Cerebellar nuclear complex (tissue), 1 donor: ENCODE data around the gene ASGR1.
A peak's percentile ranks its signal among the peaks of the same experiment; 100 is the strongest.
"Not testable (repeated sequence)": the region's sequence is repeated elsewhere in the genome, so short reads cannot be mapped to it uniquely, and the experiment has no call there.

ENCODE experiments used
- DNase-seq, 2 experiments: peaks; one replicate each; lab custom pipeline; 2025; lab: John Stamatoyannopoulos, UW

Gene ASGR1

GRCh38 chr17:7191069-7191468 lies 11.9 kb upstream of the ASGR1 start:
- DNase-seq = no peak

- no peak for DNase-seq
These were observed 11.2 kb upstream of the ASGR1 start for GRCh38 chr17:7190276-7190917.

GRCh38 chr17:7186241-7186640 lies 7.1 kb upstream of the ASGR1 start:
- no peak for DNase-seq

- no peak for DNase-seq
These were observed 5.5 kb upstream of the ASGR1 start for GRCh38 chr17:7184647-7185046.

GRCh38 chr17:7184091-7184488 lies 4.9 kb upstream of the ASGR1 start:
- no peak for DNase-seq

GRCh38 chr17:7183433-7184090 lies 4.4 kb upstream of the ASGR1 start:
- no peak for DNase-seq

GRCh38 chr17:7182101-7182500 lies 2.9 kb upstream of the ASGR1 start:
- not testable (repeated sequence) for DNase-seq

- DNase-seq = no peak
These were observed 225 bp downstream of the ASGR1 start for GRCh38 chr17:7178973-7179316.

GRCh38 chr17:7177954-7178477 lies 1.2 kb downstream of the ASGR1 start:
- no peak for DNase-seq

- DNase-seq = peak in 1 of 2 experiments; percentile 24
These were observed 1.8 kb downstream of the ASGR1 start for GRCh38 chr17:7177191-7177953.

GRCh38 chr17:7176841-7177190 lies 2.4 kb downstream of the ASGR1 start:
- no peak for DNase-seq

- DNase-seq = no peak
These were observed 2.9 kb downstream of the ASGR1 start for GRCh38 chr17:7176107-7176840.

GRCh38 chr17:7175330-7175733 lies 3.8 kb downstream of the ASGR1 start:
- no peak for DNase-seq

- DNase-seq = no peak
These were observed 4.4 kb downstream of the ASGR1 start for GRCh38 chr17:7174603-7175326.

- DNase-seq = peak in 1 of 2 experiments; percentile 32
These were observed 5.2 kb downstream of the ASGR1 start for GRCh38 chr17:7173687-7174602.

GRCh38 chr17:7172522-7173191 lies 6.5 kb downstream of the ASGR1 start:
- not testable (repeated sequence) for DNase-seq

- not testable (repeated sequence) for DNase-seq
These were observed 9.6 kb downstream of the ASGR1 start for GRCh38 chr17:7169565-7169908.

- DNase-seq = not testable (repeated sequence)
These were observed 10.2 kb downstream of the ASGR1 start for GRCh38 chr17:7168841-7169564.

GRCh38 chr17:7167832-7168231 lies 11.3 kb downstream of the ASGR1 start:
- DNase-seq = no peak
